ENCODE measurements around the gene MPIG6B.

GRCh38 chr6:31701666-31702404 is 21.3 kb upstream of the MPIG6B start:
- TF ChIP-seq, protein P1, sequence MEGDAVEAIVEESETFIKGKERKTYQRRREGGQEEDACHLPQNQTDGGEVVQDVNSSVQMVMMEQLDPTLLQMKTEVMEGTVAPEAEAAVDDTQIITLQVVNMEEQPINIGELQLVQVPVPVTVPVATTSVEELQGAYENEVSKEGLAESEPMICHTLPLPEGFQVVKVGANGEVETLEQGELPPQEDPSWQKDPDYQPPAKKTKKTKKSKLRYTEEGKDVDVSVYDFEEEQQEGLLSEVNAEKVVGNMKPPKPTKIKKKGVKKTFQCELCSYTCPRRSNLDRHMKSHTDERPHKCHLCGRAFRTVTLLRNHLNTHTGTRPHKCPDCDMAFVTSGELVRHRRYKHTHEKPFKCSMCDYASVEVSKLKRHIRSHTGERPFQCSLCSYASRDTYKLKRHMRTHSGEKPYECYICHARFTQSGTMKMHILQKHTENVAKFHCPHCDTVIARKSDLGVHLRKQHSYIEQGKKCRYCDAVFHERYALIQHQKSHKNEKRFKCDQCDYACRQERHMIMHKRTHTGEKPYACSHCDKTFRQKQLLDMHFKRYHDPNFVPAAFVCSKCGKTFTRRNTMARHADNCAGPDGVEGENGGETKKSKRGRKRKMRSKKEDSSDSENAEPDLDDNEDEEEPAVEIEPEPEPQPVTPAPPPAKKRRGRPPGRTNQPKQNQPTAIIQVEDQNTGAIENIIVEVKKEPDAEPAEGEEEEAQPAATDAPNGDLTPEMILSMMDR (IDR thresholded peaks at IDR 0.05; ENCODE audit: low read depth, low read length, missing input control) = no peak
- TF ChIP-seq REST (IDR thresholded peaks at IDR 0.05) = no peak
- TF ChIP-seq TAF1 (conservative IDR thresholded peaks at IDR 0.05) = no peak
